SK-N-SH (cell line): ENCODE data around the gene PAPPA2. TPM values are rescaled to one million over a fixed set of nuclear protein-coding genes. Genes with fewer than 3 reads are reported as not detected.

ENCODE experiments used
- CTCF ChIA-PET: fragments of 300-600, 350-600 bp; formaldehyde crosslinking; extraction: SDS; loops from one replicate; lab custom pipeline; 2021; lab: Yijun Ruan, JAX
- POLR2A ChIA-PET: fragments of 350-600 bp; sonication (Branson Sonifier 250); formaldehyde crosslinking; extraction: SDS; loops from one replicate; lab custom pipeline; 2020; ENCODE audit warnings: antibody characterized with exemption, inconsistent platforms; lab: Yijun Ruan, JAX
- DNase-seq: peaks from one replicate; pipeline ENCODE4 v3.0.0; 2012
- H2AFZ ChIP-seq: fragments of 200-600 bp; sonication (generic); 2 replicates; pipeline ENCODE4 v1.8.1; 2016; ENCODE audit warnings: antibody characterized with exemption, mild to moderate bottlenecking, low read depth
- H3F3A ChIP-seq: fragments of 200-600 bp; sonication (generic); replicated peaks from 2 replicates; pipeline ENCODE3; 2016; ENCODE audit warnings: antibody characterized with exemption, mild to moderate bottlenecking; ENCODE audit not compliant: insufficient read depth
- H3K27ac ChIP-seq, 2 experiments: fragments of 200-500 bp in 1 of 2; fragments of 200-600 bp in 1 of 2; sonication (Bioruptor generic) in 1 of 2; sonication (generic), shearing (Covaris generic) in 1 of 2; 2 replicates each; pipeline versions ENCODE4 v1.5.1 to v1.6.1; 2014 to 2016; ENCODE audit warnings: low read depth in 2 of 2, inconsistent platforms in 1 of 2, low read length in 1 of 2, mild to moderate bottlenecking in 1 of 2, mixed read lengths in 1 of 2
- H3K27me3 ChIP-seq: fragments of 200-600 bp; sonication (generic), shearing (Covaris generic); 2 replicates; pipeline ENCODE4 v1.6.1; 2016; ENCODE audit warnings: mixed run types; ENCODE audit not compliant: insufficient read depth
- H3K36me3 ChIP-seq, 2 experiments: fragments of 200-500 bp in 1 of 2; fragments of 200-600 bp in 1 of 2; sonication (Bioruptor generic) in 1 of 2; sonication (generic) in 1 of 2; replicated peaks in 1 of 2; 2 replicates each; pipeline versions ENCODE3 to v1.5.1; 2014 to 2016; ENCODE audit warnings: low read length in 1 of 2, mild to moderate bottlenecking in 1 of 2; ENCODE audit not compliant: insufficient read depth in 2 of 2, control insufficient read depth in 1 of 2
- H3K4me1 ChIP-seq, 2 experiments: fragments of 200-500 bp in 1 of 2; fragments of 200-600 bp in 1 of 2; sonication (Bioruptor generic) in 1 of 2; sonication (generic), shearing (Covaris generic) in 1 of 2; 2 replicates each; pipeline versions ENCODE4 v1.5.1 to v1.6.1; 2014 to 2016; ENCODE audit warnings: low read depth in 1 of 2, low read length in 1 of 2, mixed run types in 1 of 2; ENCODE audit not compliant: insufficient read depth in 2 of 2, control insufficient read depth in 1 of 2
- H3K4me2 ChIP-seq: fragments of 200-600 bp; sonication (generic), shearing (Covaris generic); 2 replicates; pipeline ENCODE4 v1.6.1; 2017; ENCODE audit warnings: mixed run types
- H3K4me3 ChIP-seq, 2 experiments: fragments of 200-500 bp in 1 of 2; fragments of 200-600 bp in 1 of 2; sonication (Bioruptor generic) in 1 of 2; sonication (generic), shearing (Covaris generic) in 1 of 2; 2 replicates each; pipeline versions ENCODE4 v1.5.1 to v1.8.1; 2014 to 2016; ENCODE audit warnings: low read depth in 2 of 2, inconsistent platforms in 1 of 2, low read length in 1 of 2, mild to moderate bottlenecking in 1 of 2, mixed read lengths in 1 of 2, moderate library complexity in 1 of 2
- H3K79me2 ChIP-seq: fragments of 200-600 bp; sonication (generic); 2 replicates; pipeline ENCODE4 v1.8.1; 2017; ENCODE audit warnings: mild to moderate bottlenecking; ENCODE audit not compliant: insufficient read depth
- H3K9ac ChIP-seq: fragments of 200-600 bp; sonication (generic); 2 replicates; pipeline ENCODE4 v1.6.1; 2017; ENCODE audit warnings: mixed run types
- H3K9me2 ChIP-seq: fragments of 200-600 bp; sonication (generic); 2 replicates; pipeline ENCODE4 v1.6.1; 2017; ENCODE audit warnings: mixed run types
- H3K9me3 ChIP-seq: fragments of 200-600 bp; sonication (generic); 2 replicates; pipeline ENCODE4 v1.6.1; 2017; ENCODE audit warnings: mixed run types, mild to moderate bottlenecking, moderate library complexity
- H4K20me1 ChIP-seq: fragments of 200-600 bp; sonication (generic); 2 replicates; pipeline ENCODE4 v1.6.1; 2017; ENCODE audit warnings: mild to moderate bottlenecking, mixed run types; ENCODE audit not compliant: insufficient read depth
- ELF1 ChIP-seq: IDR thresholded peaks from 2 replicates; pipeline ENCODE4 v1.4.0; 2012
- FOXJ3 ChIP-seq: sonication (generic); formaldehyde crosslinking; IDR thresholded peaks from 2 replicates; pipeline ENCODE4 v1.5.1; 2020; ENCODE audit warnings: mild to moderate bottlenecking, missing genetic modification reagents
- MEF2A ChIP-seq: IDR thresholded peaks from 2 replicates; pipeline ENCODE4 v1.4.0; 2012; ENCODE audit warnings: low read depth, borderline replicate concordance
- MXI1 ChIP-seq: IDR thresholded peaks from 2 replicates; pipeline ENCODE4 v1.6.1; 2012; ENCODE audit warnings: mild to moderate bottlenecking, low read depth, low read length, improper control_type of control experiment
- RAD21 ChIP-seq: IDR thresholded peaks from 2 replicates; pipeline ENCODE4 v1.6.1; 2012; ENCODE audit warnings: mild to moderate bottlenecking, low read length
- SIN3A ChIP-seq: IDR thresholded peaks from 2 replicates; pipeline ENCODE4 v1.6.1; 2012; ENCODE audit warnings: low read depth, mild to moderate bottlenecking, low read length, moderate library complexity, borderline replicate concordance
- TCF12 ChIP-seq: IDR thresholded peaks from 2 replicates; pipeline ENCODE4 v1.4.0; 2012
- TEAD4 ChIP-seq: IDR thresholded peaks from 2 replicates; pipeline ENCODE4 v1.4.0; 2012; ENCODE audit warnings: mild to moderate bottlenecking, borderline replicate concordance; ENCODE audit not compliant: insufficient read depth
- WGBS: methylation state at CpG from one replicate; pipeline ENCODE4 v1.1.6; 2017; ENCODE audit warnings: low lambda C conversion rate; 5-methylcytosine and 5-hydroxymethylcytosine counted together
- polyA plus RNA-seq, 3 experiments: library from polyadenylated mRNA; depleted of rRNA; stranded (reverse); fragments of >200 nt; gene quantifications; 2 replicates each; pipeline ENCODE4 v1.2.3, GENCODE V29; 2012
- TF ChIP-seq, protein P1 (sequence below): IDR thresholded peaks from 2 replicates; pipeline ENCODE4 v1.4.0; 2012; ENCODE audit warnings: low read depth, borderline replicate concordance
- TF ChIP-seq, protein P2 (sequence below): fragments of 150-350 bp; IDR thresholded peaks from 2 replicates; pipeline ENCODE4 v1.6.1; 2017; ENCODE audit warnings: antibody characterized with exemption, low read length, low read depth, borderline replicate concordance
- TF ChIP-seq, protein P3 (sequence below): IDR thresholded peaks from 2 replicates; pipeline ENCODE4; 2012

PAPPA2 gene
- polyA plus RNA-seq, 1 of the 3 experiments (the other 2 are of a cell fraction) = 0.02 TPM

DNA sequence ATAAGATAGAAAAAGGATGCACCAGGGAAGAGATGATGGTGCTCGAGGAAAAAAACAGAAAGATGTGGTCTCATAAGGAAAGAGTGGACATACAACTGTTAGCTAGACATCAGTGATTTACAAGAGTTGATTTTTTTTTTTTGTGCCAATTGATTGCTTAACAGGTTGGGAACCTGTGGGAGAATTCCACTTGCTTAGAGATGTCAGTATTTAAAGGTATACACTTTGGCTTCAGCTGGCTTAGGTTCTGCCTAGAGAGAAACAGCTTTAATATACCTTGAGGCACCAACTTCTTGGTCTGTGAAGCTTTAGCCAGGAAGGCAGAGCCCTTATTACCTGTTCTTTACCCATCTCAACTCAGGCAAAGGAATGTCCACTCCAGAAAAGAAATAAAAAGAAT lies 303.8 kb downstream of the PAPPA2 start:
- no peaks in the 10 kb centered on the region for H3K79me2 ChIP-seq
- no peak for TF ChIP-seq MXI1
- TF ChIP-seq SIN3A = no peak
- TF ChIP-seq, protein P1, sequence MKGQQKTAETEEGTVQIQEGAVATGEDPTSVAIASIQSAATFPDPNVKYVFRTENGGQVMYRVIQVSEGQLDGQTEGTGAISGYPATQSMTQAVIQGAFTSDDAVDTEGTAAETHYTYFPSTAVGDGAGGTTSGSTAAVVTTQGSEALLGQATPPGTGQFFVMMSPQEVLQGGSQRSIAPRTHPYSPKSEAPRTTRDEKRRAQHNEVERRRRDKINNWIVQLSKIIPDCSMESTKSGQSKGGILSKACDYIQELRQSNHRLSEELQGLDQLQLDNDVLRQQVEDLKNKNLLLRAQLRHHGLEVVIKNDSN = no peak
- TF ChIP-seq ELF1 = no peak
- H3K27ac ChIP-seq = no peak overlapping the region
- POLR2A ChIA-PET = no interaction called here
- H3K9me3 ChIP-seq = no peaks in the 10 kb centered on the region
- H3F3A ChIP-seq = no peaks in the 10 kb centered on the region
- no peak overlapping the region for H3K4me2 ChIP-seq
- no peak overlapping the region for H3K9ac ChIP-seq
- CTCF ChIA-PET = interaction anchor here (0.6 to 1.1 kb wide), 2 partner anchors 40 to 207 kb away, joined by 3 read pairs; no protein-coding TSS in a partner anchor
- no peak overlapping the region for H2AFZ ChIP-seq
- H3K9me2 ChIP-seq = no peaks in the 10 kb centered on the region
- no peaks in the 10 kb centered on the region for H3K27me3 ChIP-seq
- no peaks in the 10 kb centered on the region for H3K36me3 ChIP-seq
- no peak for DNase-seq
- H3K4me1 ChIP-seq = peaks cover 0 to 10% of the 10 kb centered on the region in 2 experiments; a peak in 2 of 4 replicates
- H4K20me1 ChIP-seq = no peaks in the 10 kb centered on the region
- WGBS = 10% methylated on average over 1 of the region's 1 CpG
- H3K4me3 ChIP-seq = no peak overlapping the region

DNA sequence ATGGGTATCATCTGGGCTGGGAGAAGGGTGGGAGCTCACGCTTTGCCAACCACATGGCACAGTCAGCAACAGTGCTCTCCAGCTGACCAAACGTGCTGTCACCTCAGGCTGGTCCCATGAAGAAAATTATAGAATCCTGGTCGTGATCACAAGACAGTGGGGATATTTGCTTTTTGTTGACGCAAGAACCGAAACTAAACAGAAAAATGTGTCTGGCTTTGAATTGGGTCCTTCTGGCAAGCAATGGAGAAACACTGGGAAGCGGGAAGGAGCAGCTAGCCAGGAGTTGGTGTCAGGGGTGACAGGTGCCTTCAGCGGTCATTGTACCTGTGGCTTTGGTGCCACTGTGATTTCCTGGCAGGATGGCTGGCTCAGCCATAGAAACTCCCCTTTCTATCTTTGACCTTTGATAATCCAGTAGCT lies 304.8 kb downstream of the PAPPA2 start:
- no peak for TF ChIP-seq FOXJ3
- TF ChIP-seq RAD21 = no peak
- no peak for TF ChIP-seq MEF2A
- TF ChIP-seq, protein P2, sequence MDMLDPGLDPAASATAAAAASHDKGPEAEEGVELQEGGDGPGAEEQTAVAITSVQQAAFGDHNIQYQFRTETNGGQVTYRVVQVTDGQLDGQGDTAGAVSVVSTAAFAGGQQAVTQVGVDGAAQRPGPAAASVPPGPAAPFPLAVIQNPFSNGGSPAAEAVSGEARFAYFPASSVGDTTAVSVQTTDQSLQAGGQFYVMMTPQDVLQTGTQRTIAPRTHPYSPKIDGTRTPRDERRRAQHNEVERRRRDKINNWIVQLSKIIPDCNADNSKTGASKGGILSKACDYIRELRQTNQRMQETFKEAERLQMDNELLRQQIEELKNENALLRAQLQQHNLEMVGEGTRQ = no peak
- no peak for TF ChIP-seq TCF12
- TF ChIP-seq, protein P3, sequence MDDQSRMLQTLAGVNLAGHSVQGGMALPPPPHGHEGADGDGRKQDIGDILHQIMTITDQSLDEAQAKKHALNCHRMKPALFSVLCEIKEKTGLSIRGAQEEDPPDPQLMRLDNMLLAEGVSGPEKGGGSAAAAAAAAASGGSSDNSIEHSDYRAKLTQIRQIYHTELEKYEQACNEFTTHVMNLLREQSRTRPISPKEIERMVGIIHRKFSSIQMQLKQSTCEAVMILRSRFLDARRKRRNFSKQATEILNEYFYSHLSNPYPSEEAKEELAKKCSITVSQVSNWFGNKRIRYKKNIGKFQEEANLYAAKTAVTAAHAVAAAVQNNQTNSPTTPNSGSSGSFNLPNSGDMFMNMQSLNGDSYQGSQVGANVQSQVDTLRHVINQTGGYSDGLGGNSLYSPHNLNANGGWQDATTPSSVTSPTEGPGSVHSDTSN = no peak
- TF ChIP-seq MXI1 = no peak
- TF ChIP-seq TEAD4 = no peak
- TF ChIP-seq, all 33 proteins: peak for 0
- Histone ChIP-seq H3K36me3 (no peaks in the 10 kb centered on the region), H3K9me2 (no peaks in the 10 kb centered on the region), H3K4me3 (no peak overlapping the region), H4K20me1 (no peaks in the 10 kb centered on the region), H3K4me1 (peaks cover 0 to 10% of the 10 kb centered on the region in 2 experiments; a peak in 2 of 4 replicates), H3K79me2 (no peaks in the 10 kb centered on the region), H3K4me2 (no peak overlapping the region), H3K9me3 (no peaks in the 10 kb centered on the region), H3K27me3 (no peaks in the 10 kb centered on the region), H3K27ac (no peak overlapping the region), H2AFZ (no peak overlapping the region), H3F3A (no peaks in the 10 kb centered on the region), H3K9ac (no peak overlapping the region)
- POLR2A ChIA-PET = no interaction called here
- CTCF ChIA-PET = interaction anchor here (1.4 kb wide), 2 partner anchors 163 to 206 kb away, joined by 4 read pairs; no protein-coding TSS in a partner anchor
- DNase-seq = no peak
- WGBS = 30% methylated on average over 7 of the region's 7 CpGs
